Adrenal gland (tissue), 5 donors: ENCODE measurements around the gene BOD1L1.

ENCODE experiments used
- POLR2A ChIP-seq, 2 donors: fragments of 450-650 bp; IDR thresholded peaks; one replicate each; pipeline ENCODE4 v1.6.1; 2017; ENCODE audit warnings: antibody characterized with exemption in 2 of 2, mild to moderate bottlenecking in 2 of 2, moderate library complexity in 1 of 2
- TF ChIP-seq, protein P1 (sequence below), 6 experiments: fragments of 450-650 bp in 4 of 6; fragments of 200-600 bp in 2 of 6; sonication (generic) in 1 of 6; IDR thresholded peaks; 1 replicate in 5 of 6; 2 replicates in 1 of 6; pipeline versions ENCODE4 v1.5.1 to v1.8.0; 2016 to 2021; ENCODE audit warnings: antibody characterized with exemption in 6 of 6, mild to moderate bottlenecking in 2 of 6, moderate library complexity in 1 of 6
- donor health status: DM: no; HTN: no; CAD: no.

DNA sequence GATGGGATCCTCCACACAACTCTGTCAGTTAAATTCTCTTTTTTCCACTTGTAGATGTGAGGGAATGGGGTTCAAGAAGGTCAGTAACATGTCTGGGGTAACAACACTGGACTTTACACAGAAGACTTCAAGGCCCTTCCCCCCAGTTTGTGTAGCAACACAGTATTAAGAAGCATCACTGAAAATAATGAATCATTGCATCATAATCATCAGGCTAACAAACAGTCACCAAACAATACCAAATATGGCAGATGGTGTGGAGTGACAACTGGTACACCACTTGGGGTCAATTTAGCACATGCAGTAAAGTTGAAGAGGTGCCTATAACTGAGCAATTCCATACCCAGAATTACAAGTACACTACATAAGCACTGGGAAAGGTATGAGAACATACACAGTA is 38.6 kb downstream of the BOD1L1 start:
- TF ChIP-seq, protein P1, sequence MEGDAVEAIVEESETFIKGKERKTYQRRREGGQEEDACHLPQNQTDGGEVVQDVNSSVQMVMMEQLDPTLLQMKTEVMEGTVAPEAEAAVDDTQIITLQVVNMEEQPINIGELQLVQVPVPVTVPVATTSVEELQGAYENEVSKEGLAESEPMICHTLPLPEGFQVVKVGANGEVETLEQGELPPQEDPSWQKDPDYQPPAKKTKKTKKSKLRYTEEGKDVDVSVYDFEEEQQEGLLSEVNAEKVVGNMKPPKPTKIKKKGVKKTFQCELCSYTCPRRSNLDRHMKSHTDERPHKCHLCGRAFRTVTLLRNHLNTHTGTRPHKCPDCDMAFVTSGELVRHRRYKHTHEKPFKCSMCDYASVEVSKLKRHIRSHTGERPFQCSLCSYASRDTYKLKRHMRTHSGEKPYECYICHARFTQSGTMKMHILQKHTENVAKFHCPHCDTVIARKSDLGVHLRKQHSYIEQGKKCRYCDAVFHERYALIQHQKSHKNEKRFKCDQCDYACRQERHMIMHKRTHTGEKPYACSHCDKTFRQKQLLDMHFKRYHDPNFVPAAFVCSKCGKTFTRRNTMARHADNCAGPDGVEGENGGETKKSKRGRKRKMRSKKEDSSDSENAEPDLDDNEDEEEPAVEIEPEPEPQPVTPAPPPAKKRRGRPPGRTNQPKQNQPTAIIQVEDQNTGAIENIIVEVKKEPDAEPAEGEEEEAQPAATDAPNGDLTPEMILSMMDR (IDR thresholded peaks at IDR 0.05): no peak
- no peak for TF ChIP-seq POLR2A (IDR thresholded peaks at IDR 0.05)
